NCI-H69 (cell line): Measurements from ENCODE around the gene CTAG2.
"Not testable (repeated sequence)": the region's sequence is repeated elsewhere in the genome, so short reads cannot be mapped to it uniquely, and the experiment has no call there.

Experiments used
- DNase-seq: peaks from one replicate; lab custom pipeline; 2025; lab: John Stamatoyannopoulos, UW

CTAG2 gene

DNA sequence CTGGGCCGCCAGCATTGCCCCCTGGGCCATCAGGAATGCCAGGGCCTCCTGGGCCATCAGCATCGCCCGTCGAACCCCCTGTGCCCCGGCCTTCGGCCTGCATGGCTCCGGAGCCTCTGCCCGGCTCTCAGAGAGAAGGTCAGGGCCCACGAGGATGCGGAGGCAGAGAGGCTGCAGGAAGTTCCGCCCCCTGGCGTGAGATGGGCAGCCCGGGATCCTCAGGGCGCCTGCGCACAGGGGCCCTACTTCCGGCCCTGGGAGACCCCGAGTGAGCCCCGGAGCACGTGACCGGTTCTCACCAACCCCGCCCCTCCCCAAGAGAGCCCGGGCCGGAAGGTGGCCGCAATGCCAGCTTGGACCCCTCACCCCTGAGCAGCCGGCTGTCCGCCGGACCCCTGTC, at the start of gene CTAG2:
TSS of gene CTAG2 (minus strand) at position 167 of the 400 bp plus-strand sequence. CDS start at position 103, 64 bp downstream.
- DNase-seq, result not testable (repeated sequence)

DNA sequence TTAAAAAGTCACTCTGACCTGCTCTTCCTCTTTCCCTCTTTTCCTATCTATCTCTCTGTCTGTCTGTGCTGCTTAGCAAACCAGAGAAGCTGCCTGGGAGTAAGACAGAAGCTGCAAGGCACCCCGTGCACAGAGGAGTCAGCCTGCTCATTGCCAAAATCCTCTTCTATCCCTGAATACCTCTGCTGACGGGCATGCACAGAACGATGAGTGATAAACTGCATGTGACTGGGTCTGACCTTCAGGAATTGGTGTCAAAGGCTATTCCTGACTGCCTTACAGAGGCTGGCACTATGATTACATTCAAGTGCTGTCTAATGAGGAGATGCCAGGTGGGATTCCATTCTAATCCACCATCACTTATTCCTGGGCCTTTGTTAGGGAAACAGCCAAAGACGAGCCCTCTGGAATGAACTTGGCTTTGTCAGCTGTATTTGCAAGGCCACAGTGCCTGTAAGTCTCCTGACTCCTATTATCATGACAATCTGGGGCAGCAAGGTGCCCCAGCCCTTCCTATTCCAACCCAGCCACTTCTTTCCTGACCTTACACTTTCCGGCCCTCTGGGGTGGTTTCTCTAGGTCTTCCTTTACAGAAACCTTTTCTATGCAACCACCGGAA, 45.4 kb upstream of the CTAG2 start:
- no peak for DNase-seq

DNA sequence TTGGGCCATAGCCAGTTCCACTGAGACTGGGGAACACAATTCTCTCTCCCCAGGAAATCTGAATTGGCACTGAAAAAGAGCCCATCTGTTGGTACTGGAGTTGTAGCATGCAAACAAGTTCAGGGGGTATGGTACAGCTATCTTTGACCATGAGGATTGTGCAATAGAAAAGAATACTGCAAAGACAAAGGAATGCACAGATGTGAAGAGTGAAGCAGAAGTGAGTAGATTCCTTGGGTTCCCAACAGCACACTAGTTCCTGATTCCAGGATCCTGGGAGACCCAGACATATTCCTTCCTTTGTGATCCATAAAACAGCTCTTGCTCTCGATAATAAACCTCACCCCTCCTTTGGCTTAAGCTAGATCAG, 43.3 kb upstream of the CTAG2 start:
- no peak for DNase-seq

DNA sequence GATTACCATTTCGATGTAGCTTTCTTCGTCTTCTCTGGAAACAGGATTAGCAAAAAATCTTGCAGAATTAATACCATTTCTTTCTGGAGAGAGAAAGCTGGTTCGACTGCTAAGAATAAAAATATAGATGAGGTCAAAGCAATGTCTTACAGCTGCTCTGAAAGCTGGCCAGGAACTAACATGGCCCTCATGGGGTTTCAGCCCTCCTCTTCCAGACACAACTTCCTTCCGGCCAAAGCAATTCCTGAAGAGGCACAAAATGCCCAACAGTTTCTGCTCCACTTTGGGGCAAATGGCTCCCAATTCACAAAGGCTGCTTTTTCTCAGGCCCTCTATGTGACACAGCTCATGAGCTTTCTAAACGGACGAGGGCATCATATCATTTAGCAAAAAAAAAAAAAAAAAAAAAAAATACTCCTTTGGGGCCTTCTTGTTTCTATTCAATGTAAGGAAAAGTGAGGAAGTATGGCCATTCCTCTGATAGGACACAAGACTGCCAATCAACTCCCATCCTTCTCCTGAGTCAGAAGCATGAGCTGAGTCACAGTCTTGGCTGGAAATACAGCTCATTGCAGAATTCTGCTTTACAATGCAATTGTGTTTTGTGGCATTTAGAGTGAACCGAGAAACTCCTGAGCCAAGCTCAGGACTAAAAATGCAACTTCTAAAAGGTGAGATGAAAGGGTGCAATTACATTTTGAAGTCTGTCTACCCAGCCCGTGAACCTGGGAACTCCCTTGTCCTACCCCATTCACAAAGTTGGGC, 42.7 kb upstream of the CTAG2 start:
- DNase-seq, result no peak

DNA sequence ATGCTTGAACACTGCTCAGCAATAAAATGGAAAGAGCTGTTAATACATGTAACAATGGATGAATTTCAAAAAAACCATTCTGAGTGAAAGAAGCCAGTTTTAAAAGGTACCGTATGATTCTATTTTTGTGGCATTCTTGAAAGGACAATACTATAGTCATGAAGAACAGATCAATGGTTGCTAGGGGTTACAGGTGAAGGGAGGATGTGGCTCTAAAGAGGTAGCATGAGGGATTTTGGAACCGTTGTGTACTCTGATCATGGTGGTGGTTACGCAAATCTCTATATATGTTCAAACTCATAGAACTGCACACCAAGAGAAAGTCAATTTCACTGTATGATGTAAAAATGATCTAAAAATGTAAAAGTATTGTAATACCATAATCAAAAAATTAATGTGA, 40.0 kb upstream of the CTAG2 start:
- no peak for DNase-seq

DNA sequence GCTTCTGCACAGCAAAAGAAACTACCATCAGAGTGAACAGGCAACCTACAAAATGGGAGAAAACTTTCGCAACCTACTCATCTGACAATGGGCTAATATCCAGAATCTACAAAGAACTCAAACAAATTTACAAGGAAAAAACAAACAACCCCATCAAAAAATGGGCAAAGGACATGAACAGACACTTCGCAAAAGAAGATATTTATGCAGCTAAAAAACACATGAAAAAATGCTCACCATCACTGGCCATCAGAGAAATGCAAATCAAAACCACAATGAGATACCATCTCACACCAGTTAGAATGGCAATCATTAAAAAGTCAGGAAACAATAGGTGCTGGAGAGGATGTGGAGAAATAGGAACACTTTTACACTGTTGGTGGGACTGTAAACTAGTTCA, 37.1 kb upstream of the CTAG2 start:
- not testable (repeated sequence) for DNase-seq

DNA sequence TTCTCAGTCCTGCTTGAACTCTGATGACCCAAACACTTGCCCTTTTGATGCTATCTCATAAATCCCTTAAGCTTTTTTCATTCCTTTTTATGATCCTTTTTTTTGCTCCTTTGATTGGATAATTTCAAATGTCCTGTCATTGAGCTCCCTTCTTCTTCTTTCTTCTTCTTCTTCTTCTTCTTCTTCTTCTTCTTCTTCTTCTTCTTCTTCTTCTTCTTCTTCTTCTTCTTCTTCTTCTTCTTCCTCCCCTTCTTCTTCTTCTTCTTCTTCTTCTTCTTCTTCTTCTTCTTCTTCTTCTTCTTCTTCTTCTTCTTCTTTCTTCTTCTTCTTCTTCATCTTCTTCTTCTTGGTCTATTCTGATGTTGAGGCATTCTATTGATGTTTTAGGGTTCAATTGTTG, 18.7 kb upstream of the CTAG2 start:
- not testable (repeated sequence) for DNase-seq

DNA sequence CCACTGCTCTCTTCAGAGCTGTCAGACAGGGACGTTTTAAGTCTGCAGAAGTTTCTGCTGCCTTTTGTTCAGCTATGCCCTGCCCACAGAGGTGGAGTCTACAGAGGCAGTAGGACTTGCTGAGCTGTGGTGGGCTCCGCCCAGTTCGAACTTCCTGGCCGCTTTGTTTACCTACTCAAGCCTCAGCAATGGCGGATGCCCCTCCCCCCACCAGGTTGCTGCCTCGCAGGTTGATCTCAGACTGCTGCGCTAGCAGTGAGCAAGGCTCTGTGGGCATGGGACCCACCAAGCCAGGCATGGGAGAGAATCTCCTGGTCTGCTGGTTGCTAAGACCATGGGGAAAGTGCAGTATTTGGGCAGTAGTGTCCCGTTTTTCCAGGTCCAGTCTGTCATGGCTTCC, 17.5 kb upstream of the CTAG2 start:
- DNase-seq, result not testable (repeated sequence)

DNA sequence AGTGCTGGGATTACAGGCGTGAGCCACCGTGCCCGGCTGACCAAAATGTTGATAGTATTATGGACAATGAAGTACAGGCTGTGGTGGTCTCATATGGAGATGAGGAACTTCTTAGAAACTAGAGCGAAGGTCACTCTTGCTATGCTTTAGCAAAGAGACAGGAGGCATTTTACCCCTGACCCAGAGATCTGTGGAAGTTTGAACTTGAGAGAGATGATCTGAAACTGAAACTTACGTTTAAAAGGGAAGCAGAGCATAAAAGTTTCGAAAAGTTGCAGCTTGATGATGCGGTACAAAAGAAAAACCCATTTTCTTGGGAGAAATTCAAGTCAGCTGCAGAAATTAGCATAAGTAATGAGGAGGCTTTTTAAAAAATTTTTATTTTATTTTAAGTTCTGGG, 8.5 kb upstream of the CTAG2 start:
- DNase-seq, result no peak

DNA sequence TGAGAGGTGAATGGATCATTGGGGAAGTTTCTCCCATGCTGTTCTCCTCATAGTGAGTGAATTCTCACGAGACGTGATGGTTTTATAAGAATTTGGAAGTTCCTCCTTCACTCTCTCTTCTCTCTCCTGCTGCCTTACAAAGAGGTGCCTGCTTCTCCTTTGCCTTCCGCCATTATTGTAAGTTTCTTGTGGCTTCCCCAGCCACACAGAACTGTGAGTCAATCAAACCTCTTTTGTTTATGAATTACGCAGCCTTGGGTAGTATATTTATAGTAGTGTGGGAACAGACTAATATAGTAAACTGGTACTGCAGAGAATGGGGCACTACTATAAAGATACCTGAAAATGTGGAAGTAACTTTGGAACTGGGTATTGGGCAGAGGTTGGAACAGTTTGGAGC, 7.8 kb upstream of the CTAG2 start:
- no peak for DNase-seq

DNA sequence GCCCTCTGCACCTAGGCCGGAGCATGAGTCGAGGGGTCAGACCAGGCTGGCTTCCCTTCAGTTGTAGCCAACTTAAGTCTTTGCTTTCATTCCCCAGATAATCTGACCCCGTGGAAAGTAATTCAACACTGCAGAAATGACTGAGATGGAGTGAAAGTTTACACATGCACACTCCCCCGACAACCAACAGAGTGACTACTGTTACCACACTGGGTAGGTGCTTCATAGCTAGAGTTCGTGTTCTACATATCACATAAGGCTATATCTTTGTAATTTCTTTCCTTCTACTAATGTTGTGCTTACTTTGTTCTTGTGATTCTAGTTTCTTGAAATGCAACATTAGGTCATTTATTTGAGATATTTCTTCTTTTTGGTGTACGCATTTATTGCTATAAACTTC, 7.2 kb upstream of the CTAG2 start:
- no peak for DNase-seq

DNA sequence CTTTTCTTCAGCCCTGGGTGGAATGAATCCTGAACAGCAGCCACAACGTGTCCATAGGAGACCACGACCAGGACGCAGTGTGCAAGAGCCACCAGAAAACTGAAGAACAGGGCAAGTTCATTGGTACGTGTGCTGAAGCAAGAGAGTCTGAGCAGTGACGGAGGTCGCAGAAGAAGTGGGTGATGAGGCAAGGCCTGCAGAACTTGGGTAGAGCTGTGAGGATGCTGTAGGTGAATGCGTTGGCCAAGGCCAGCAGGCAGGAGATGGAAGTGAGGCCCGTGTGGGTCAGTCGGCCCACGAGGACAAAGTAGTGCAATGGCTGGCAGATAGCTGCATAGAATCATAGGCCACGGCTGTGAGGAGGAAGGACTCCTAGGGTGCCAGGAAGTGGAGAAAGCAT, 5.6 kb upstream of the CTAG2 start:
- no peak for DNase-seq

DNA sequence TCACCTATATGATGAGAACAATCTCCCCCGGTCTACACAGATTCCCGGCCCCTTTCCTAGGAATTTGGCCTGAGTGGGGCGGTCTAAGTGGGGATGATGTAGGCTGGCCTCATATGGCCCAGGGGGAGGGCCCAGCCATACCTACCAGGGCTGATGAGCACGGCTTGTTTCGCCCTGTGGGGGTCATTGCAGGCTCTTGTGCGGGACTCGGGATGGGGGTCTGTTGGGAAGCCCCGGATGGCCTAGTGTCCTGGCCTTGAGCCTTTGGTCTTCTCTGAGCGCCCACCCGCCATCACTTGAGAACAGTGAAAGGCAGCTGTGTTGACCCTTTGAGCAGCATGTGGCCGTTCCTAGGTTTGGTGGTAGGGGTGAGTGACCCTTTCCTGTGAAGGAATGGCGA, 4.8 kb upstream of the CTAG2 start:
- no peak for DNase-seq

DNA sequence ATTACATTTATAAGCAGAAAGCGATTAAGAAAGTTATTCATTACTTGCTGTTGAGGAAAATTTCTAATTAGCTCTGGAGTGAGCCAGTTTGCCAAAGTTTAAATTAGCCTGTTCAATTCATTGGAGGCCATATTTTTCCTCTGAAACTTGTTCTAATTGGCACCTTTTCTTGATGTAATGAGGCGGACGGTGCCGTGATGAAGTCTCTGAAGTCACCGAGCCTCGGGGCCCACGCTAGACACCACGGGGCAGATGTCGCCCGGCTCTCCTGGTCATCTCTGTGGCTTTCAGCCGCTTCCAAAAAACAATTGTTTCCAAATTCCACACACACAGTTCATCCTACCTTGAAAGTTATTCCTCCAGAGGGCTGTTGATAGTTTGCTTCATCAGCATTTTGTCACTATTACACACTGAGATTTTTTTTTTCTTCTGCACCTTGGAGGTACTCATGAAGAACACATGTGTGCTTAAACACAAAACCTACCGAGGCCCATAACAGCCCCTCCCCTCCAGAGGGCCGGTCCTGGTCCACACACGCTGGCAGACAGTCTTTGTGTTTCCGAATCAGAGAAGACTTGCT, 3.9 kb upstream of the CTAG2 start:
- no peak for DNase-seq

DNA sequence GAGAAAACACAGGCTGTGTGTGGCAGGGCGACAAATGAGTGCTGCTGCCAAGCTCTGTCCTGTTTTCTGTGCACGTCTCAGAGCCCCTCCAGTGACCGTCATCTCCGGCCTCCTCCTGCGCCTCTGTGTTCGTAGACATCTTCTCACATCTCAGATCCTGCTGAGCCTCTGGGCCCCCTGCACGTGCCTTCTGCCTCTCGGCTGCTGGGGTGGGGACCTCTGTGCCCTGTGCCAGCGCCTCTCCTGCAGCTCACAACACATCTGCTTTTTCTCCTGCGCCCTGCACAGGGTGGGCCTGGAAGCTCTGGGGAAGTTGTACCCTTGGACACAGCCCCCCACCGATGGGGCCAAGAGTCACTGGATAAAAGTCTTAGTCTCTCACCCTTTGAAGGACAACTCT, 2.4 kb upstream of the CTAG2 start:
- no peak for DNase-seq

DNA sequence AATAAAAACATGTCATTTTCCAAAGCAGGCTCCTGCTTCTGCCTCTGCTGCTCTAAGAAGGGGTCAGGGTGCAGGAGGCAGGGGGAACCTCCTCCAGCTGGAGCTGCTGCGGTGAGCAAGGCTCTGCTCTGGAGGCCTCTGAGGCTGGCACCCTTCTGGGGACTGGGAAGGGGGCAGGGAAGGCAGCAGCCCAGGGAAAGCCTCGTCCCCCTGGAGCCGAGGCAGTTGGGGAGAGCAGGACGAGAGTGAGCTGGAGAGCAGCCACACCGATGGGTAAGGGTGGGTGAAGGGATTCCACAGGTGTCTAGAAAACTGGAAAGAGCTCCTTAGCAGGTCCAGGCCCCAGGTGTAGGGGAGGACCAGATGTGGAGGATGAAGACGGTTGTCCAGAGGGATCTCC, 2.0 kb upstream of the CTAG2 start:
- no peak for DNase-seq

DNA sequence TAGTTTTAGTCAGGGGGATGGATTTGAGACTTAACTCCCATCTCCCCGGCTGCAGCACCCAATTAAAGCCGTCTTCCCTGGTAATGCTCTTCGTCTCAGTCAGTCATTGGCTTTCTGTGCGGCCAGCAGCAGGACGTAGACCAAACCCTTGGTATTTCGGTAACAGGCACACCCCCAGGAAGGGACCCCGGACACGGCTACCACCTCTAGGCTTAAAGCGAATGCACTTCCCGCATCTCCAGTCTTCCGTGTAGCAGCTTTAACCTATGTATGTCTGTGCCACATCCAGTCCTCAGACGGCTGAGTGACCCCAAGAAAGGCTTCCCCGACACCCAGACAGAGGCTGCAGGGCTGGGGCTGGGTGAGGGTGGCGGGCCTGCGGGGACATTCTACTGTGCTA, 1.5 kb upstream of the CTAG2 start:
- DNase-seq, result no peak

DNA sequence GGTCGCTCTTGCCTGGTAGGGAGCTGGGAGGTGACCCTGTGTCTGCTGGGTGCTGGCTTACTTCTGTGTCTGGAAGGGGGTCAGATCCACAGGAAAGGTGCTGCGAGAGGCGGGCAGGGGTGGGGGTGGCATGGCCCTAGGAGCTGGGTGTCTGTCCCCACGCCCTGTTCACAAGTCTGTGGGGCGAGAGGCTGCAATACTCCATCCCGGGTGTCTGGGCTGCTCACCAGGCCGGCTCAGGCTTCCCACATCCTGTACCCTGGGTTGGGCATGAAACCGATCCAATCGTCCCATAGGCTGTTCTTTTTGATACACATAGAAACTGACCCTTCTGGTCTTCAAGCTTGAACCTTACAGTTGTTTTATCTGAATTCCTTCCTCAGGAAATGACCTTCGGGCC, 993 bp upstream of the CTAG2 start:
- no peak for DNase-seq

DNA sequence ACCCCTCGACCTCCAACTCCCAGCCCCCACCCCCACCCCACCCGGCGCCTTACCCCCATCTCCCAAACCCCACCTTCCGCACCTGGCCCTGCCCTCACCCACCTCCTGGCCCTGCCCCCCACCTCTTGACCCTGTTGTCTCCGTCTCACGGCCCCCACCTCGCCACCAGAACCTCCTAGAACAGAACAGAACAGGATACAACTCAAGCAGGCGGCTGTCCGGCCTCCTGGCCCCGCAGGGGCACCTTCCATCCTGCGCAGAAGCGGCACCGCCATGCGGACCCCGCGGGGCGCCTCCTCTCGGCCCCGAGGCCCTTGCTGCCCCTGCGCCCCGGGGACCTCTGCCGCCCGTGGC, 354 bp downstream of the CTAG2 start:
- DNase-seq, result no peak

DNA sequence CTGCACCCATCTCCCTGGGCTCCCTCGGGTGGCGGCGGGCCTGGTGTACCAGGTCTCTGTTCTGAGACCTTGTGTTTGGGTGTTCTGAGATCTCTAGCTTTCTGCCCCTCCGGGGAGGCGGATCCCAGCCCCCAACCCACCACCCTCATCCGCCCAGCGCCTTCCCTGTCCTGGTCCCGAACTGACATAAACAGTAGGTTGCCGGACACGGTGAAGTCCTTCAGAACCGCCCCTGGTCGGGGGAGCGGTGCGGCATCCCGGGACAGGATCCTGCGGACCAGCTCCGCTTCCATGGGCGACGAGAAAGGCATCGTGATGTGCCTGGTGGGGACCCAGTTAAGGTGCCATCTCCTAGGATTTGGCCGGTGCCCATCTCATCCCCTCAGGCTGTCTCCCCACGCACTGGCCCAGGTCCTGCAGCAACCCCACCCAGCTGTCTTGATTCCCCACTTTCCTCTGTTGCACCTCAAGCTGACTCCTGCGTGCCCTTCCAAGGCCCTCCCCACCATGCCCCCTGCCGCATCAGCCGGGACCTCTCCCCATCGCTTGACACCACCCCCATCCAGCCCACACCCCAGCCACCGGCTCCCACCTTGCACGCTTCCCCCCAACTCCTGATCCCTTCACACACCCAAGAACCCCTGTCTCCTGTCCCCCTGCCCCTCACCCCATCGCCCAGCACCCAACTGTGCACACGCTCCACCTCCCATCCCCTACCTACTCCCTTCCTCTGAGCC, 900 bp downstream of the CTAG2 start:
- no peak for DNase-seq

DNA sequence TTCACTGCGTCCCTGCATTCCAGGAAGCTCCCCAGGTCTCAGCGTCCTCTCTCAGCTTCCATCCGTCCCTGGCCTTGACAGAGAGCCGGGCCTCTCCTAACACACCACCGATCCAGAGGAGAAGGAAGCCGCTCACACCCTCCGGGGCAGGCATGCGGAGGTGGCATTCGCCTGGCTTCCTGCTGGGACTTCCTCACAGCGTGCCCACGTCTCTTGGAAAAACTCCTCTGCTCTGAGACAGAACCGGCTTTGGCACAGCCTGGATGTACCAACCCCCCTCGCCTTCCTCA, 3.2 kb downstream of the CTAG2 start:
- DNase-seq, result no peak

DNA sequence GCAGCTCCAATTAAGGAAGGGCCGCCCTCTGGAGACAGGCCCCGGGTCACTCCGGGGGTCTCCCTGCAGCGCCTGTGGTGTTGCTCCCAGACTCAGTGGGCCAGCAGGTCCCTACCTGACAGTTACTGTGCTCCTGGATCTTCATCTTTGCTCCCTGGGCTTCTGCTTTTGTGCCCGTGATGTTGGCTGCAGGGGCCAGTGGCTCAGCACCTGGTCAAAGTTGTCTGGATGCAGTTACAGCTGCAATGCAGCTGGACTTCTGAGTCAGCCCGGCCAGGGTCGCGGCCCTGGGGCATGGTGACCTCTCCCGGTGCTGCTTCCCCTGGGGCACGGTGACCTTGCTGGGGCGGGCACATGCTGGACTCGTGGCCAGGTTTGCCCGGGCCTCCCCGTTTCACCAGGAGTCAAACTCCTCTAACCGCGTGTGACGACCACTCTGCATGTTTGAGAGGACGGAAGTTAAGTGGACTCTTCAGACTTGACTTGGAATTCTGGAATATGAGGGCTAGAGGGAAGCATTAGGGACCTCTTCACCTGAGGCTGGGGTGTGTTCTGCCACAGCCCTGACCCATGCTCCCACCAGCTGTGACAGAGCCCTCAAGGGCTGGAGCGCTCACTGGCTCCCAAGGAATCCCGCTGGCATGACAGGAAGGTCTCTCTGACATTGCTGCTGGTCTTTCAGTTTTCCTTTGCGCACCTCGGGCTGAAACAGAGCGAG, 3.7 kb downstream of the CTAG2 start:
- DNase-seq, result no peak

DNA sequence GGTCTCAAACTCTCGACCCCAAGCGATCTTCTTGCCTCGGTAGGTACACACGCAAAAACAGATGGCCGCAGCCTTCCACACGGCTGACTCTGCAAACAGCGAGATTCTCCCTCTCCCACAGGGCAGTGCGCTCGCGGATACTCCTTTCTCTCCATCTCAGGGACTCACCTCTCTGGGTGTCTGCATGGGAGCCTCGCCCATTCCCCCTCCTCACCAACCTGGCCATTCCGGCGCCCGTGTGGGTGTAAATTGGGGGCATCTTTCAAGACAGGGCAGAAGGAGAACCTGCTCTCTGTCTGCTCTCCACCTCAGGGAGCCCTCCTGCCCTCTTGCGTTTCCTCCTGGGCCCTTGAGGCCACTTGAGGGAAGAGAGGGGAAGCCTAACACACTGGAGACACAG, 4.4 kb downstream of the CTAG2 start:
- no peak for DNase-seq
